HepG2 (cell line): ENCODE data around the gene CPT1B. TPM values are rescaled to one million over a fixed set of nuclear protein-coding genes. Genes with fewer than 3 reads are reported as not detected.
A peak's percentile ranks its signal among the peaks of the same experiment; 100 is the strongest.

Experiments
- CEBPZ ChIP-seq: IDR thresholded peaks from 2 replicates; pipeline ENCODE4 v1.6.1; 2012; ENCODE audit warnings: low read length, improper control_type of control experiment
- CREB1 ChIP-seq, 2 experiments: fragments of 450-650 bp in 1 of 2; IDR thresholded peaks; 2 replicates each; pipeline ENCODE4 v1.6.1; 2016 to 2017; ENCODE audit warnings: control low read depth in 1 of 2, mild to moderate bottlenecking in 1 of 2, missing compliant biosample characterization in 1 of 2, missing genetic modification characterization in 1 of 2
- MYC ChIP-seq: sonication (generic); formaldehyde crosslinking; IDR thresholded peaks from 2 replicates; pipeline ENCODE4 v1.9.0; 2021; ENCODE audit warnings: missing genetic modification reagents, borderline replicate concordance
- NFYB ChIP-seq: sonication (generic); formaldehyde crosslinking; IDR thresholded peaks from 2 replicates; pipeline ENCODE4 v1.4.0; 2020; ENCODE audit warnings: missing genetic modification reagents
- PITX1 ChIP-seq: sonication (generic); formaldehyde crosslinking; IDR thresholded peaks from 2 replicates; pipeline ENCODE4 v1.5.1; 2020; ENCODE audit warnings: mild to moderate bottlenecking, missing genetic modification reagents
- POLR2A ChIP-seq, 2 experiments: IDR thresholded peaks; 2 replicates each; pipeline ENCODE4 v1.6.1; 2011; ENCODE audit warnings: low read depth in 2 of 2, low read length in 2 of 2, mild to moderate bottlenecking in 1 of 2, moderate library complexity in 1 of 2; ENCODE audit not compliant: insufficient read depth in 1 of 2
- PREB ChIP-seq: sonication (generic); formaldehyde crosslinking; IDR thresholded peaks from 2 replicates; pipeline ENCODE4 v1.4.0; 2020; ENCODE audit warnings: missing genetic modification reagents
- RNF219 ChIP-seq: sonication (generic); formaldehyde crosslinking; IDR thresholded peaks from 2 replicates; pipeline ENCODE4 v1.5.0; 2020; ENCODE audit warnings: mild to moderate bottlenecking, missing genetic modification reagents
- SETDB1 ChIP-seq: sonication (generic); formaldehyde crosslinking; IDR thresholded peaks from 2 replicates; pipeline ENCODE4 v1.5.1; 2020; ENCODE audit warnings: missing genetic modification reagents, mild to moderate bottlenecking, borderline replicate concordance
- SMARCC2 ChIP-seq: fragments of 450-650 bp; IDR thresholded peaks from 2 replicates; pipeline ENCODE4 v1.6.1; 2017; ENCODE audit warnings: antibody characterized with exemption, mild to moderate bottlenecking
- SOX5 ChIP-seq: IDR thresholded peaks from 2 replicates; pipeline ENCODE4 v1.6.1; 2016; ENCODE audit warnings: borderline replicate concordance
- TBX3 ChIP-seq: fragments of 450-650 bp; IDR thresholded peaks from 2 replicates; pipeline ENCODE4 v1.6.1; 2017; ENCODE audit warnings: antibody characterized with exemption, mild to moderate bottlenecking, inconsistent platforms, borderline replicate concordance
- TEAD3 ChIP-seq: optimal IDR thresholded peaks from 2 replicates; pipeline ENCODE3; 2016; ENCODE audit warnings: borderline replicate concordance
- YEATS4 ChIP-seq: sonication (generic); formaldehyde crosslinking; IDR thresholded peaks from 2 replicates; pipeline ENCODE4 v1.4.0; 2020; ENCODE audit warnings: missing genetic modification reagents, borderline replicate concordance
- ZNF225 ChIP-seq: sonication (generic); formaldehyde crosslinking; IDR thresholded peaks from 2 replicates; pipeline ENCODE4 v1.4.0; 2020; ENCODE audit warnings: mild to moderate bottlenecking, missing genetic modification reagents
- ZNF280B ChIP-seq: sonication (generic); formaldehyde crosslinking; IDR thresholded peaks from 2 replicates; pipeline ENCODE4 v1.5.0; 2020; ENCODE audit warnings: missing genetic modification reagents, mild to moderate bottlenecking, borderline replicate concordance
- ZNF33A ChIP-seq: sonication (generic); formaldehyde crosslinking; IDR thresholded peaks from 2 replicates; pipeline ENCODE4 v1.5.1; 2020; ENCODE audit warnings: missing genetic modification reagents, mild to moderate bottlenecking, moderate library complexity, borderline replicate concordance
- ZNF441 ChIP-seq: sonication (generic); formaldehyde crosslinking; IDR thresholded peaks from 2 replicates; pipeline ENCODE4 v1.7.0; 2021; ENCODE audit warnings: missing genetic modification reagents, borderline replicate concordance
- ZNF639 ChIP-seq: conservative IDR thresholded peaks from 2 replicates; pipeline ENCODE4 v1.6.1; 2018; ENCODE audit warnings: missing genetic modification reagents
- ZNF644 ChIP-seq: IDR thresholded peaks from 2 replicates; pipeline ENCODE4 v1.6.1; 2016; ENCODE audit warnings: low read depth
- ZNF703 ChIP-seq: sonication (generic); formaldehyde crosslinking; IDR thresholded peaks from 2 replicates; pipeline ENCODE4 v1.5.1; 2020; ENCODE audit warnings: missing genetic modification reagents, mild to moderate bottlenecking, moderate library complexity, borderline replicate concordance
- ZNF773 ChIP-seq: sonication (generic); formaldehyde crosslinking; IDR thresholded peaks from 2 replicates; pipeline ENCODE4 v1.4.0; 2020; ENCODE audit warnings: missing genetic modification reagents, borderline replicate concordance
- polyA plus RNA-seq, 8 experiments: library from polyadenylated mRNA; depleted of rRNA in 3 of 8; stranded (reverse) in 7 of 8; unstranded in 1 of 8; fragments of >200 nt; fragmentation: Illumina TruSeq in 4 of 8; extraction: Trizol in 4 of 8; gene quantifications; 2 replicates each; pipeline versions ENCODE4 v1.2.1 to v1.2.3, GENCODE V29; 2011 to 2016; ENCODE audit warnings: low read depth in 4 of 8, missing spikeins in 1 of 8, mixed read lengths in 1 of 8; ENCODE audit not compliant: insufficient read depth in 1 of 8
- total RNA-seq, 5 experiments: library from RNA; depleted of rRNA; stranded (reverse); fragments of >200 nt; fragmentation: Illumina TruSeq; extraction: Trizol; gene quantifications; 2 replicates each; pipeline ENCODE4 v1.2.3, GENCODE V29; 2016; ENCODE audit warnings: low read depth in 1 of 5

Gene CPT1B
- total and polyA plus RNA-seq, 2 of the 13 experiments (the other 11 are each of a cell fraction or from before 2014, with no cell fraction given), result 9.2 to 19.5 TPM

GRCh38 chr22:50529416-50529896, 48.8 kb downstream of the CPT1B start (continued):
- TF ChIP-seq ZNF773 (CRISPR knock-in tag), result no peak
- no peak; the same call in none of the 2 replicates for TF ChIP-seq ZNF280B (CRISPR knock-in tag)
- TF ChIP-seq ZNF644 (CRISPR knock-in tag), result no peak
- no peak for TF ChIP-seq SMARCC2
- TF ChIP-seq ZNF441 (CRISPR knock-in tag), result no peak
- TF ChIP-seq CREB1 (IDR thresholded peaks at IDR 0.05), result no peak
- no peak for TF ChIP-seq CREB1 (CRISPR knock-in tag; IDR thresholded peaks at IDR 0.05)
- 0 out of 2 replicates have a peak, but pooled peaks have one; percentile 44 for TF ChIP-seq YEATS4
- TF ChIP-seq MYC (CRISPR knock-in tag), result no peak
- TF ChIP-seq SETDB1 (CRISPR knock-in tag), result no peak
- TF ChIP-seq CEBPZ, result no peak
- no peak for TF ChIP-seq ZNF639 (CRISPR knock-in tag)
- no peak for TF ChIP-seq RNF219 (CRISPR knock-in tag)
- TF ChIP-seq ZNF33A (CRISPR knock-in tag), result peak; percentile 60; the same call in 1 of the 2 replicates
- TF ChIP-seq POLR2A (IDR thresholded peaks at IDR 0.05; ENCODE audit: insufficient read depth in 1 of 2, low read depth in 2 of 2, low read length in 2 of 2), result no peak
- TF ChIP-seq NFYB (CRISPR knock-in tag), result no peak
- TF ChIP-seq TBX3, result no peak
- TF ChIP-seq ZNF225 (CRISPR knock-in tag), result no peak
- TF ChIP-seq PREB (CRISPR knock-in tag), result no peak
- no peak for TF ChIP-seq ZNF703 (CRISPR knock-in tag)
- TF ChIP-seq PITX1 (CRISPR knock-in tag), result peak; percentile 53
- TF ChIP-seq TEAD3 (CRISPR knock-in tag), result no peak
- TF ChIP-seq SOX5 (CRISPR knock-in tag), result no peak
